ENCODE results near the gene SSTR4. TPM values are rescaled to one million over a fixed set of nuclear protein-coding genes. Genes with fewer than 3 reads are reported as not detected.
"Not testable (repeated sequence)": the region's sequence is repeated elsewhere in the genome, so short reads cannot be mapped to it uniquely, and the experiment has no call there.

The SSTR4 gene, protein sequence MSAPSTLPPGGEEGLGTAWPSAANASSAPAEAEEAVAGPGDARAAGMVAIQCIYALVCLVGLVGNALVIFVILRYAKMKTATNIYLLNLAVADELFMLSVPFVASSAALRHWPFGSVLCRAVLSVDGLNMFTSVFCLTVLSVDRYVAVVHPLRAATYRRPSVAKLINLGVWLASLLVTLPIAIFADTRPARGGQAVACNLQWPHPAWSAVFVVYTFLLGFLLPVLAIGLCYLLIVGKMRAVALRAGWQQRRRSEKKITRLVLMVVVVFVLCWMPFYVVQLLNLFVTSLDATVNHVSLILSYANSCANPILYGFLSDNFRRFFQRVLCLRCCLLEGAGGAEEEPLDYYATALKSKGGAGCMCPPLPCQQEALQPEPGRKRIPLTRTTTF
- not detected for polyA plus RNA-seq (2013, experiment 1 of 2)
- not detected for polyA plus RNA-seq (2013, experiment 2 of 2)

DNA sequence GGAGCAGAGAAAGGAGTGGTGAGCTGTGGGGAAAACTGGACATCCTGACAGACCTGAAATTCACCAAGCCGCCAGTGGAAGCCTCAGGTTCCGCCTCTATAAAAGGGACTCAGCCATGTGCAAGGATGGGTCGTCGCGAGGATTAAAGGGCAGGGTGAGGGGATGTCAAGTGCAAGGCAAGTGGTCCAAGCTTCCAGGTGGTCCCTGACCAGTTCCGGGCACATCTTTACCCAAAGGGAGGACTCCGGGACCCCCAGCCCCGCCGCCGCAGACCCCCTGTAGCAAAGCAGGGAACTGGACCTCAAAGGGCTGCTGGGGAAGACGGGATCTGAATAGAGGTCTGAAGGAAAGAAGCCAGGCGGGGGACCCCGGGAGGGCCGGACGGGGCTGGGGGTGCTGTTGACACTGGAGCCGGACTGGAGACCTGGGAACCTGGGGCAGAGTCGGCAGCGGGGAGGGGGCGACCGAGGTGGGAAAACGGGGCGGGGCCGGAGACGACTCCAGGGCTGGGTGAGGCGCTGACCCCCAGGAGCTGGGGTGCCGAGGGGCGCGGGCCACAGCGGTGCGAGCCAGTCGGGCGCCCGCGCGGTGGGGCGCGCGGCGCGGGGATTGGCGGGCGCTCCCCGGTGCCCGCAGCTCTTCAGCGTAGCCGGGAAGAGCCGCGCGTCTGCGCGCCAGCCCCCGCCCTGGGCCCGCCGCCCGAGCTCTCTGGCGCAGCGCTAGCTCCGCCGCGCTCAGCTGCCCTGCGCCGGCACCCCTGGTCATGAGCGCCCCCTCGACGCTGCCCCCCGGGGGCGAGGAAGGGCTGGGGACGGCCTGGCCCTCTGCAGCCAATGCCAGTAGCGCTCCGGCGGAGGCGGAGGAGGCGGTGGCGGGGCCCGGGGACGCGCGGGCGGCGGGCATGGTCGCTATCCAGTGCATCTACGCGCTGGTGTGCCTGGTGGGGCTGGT lies at the start of gene SSTR4:
Gene SSTR4 (plus strand): TSS at position 592 of the 951 bp plus-strand sequence. CDS start 172 bp downstream, at position 764.
- Histone ChIP-seq H3K18ac (ENCODE audit: low read depth in 1 of 2, low read length in 2 of 2) (no peak within 1 kb of the TSS), H3K79me1 (replicated peaks; ENCODE audit: low read length, poor library complexity, severe bottlenecking) (no peaks in the 10 kb centered on the region), H3K4me1 (ENCODE audit: control insufficient read depth, insufficient read depth, low read depth, low read length) (no peaks in the 10 kb centered on the region), H3K4me2 (ENCODE audit: low read length, poor library complexity, severe bottlenecking) (no peak within 1 kb of the TSS), H2BK15ac (ENCODE audit: low read depth, poor library complexity, severe bottlenecking) (peak within 1 kb of the TSS; percentile 33), H3K4me3 (ENCODE audit: insufficient read depth in 1 of 2, low read depth in 1 of 2, low read length in 2 of 2) (no peak within 1 kb of the TSS), H3K27me3 (ENCODE audit: control insufficient read depth in 1 of 2, insufficient read depth in 1 of 2, low read length in 2 of 2) (peaks cover 76 to 78% of the 10 kb centered on the region in 2 experiments), H3K14ac (ENCODE audit: low read length in 2 of 2) (no peak within 1 kb of the TSS), H3K23ac (ENCODE audit: low read length in 2 of 2) (no peak within 1 kb of the TSS), H4K8ac (ENCODE audit: low read length) (no peak within 1 kb of the TSS), H2BK12ac (ENCODE audit: low read length in 2 of 2) (no peak within 1 kb of the TSS), H3K4ac (ENCODE audit: low read depth in 1 of 2, low read length in 2 of 2) (no peak within 1 kb of the TSS), H2AK5ac (ENCODE audit: low read length, severe bottlenecking) (no peak within 1 kb of the TSS), H3K27ac (ENCODE audit: low read length, poor library complexity, severe bottlenecking) (no peak within 1 kb of the TSS), H2BK5ac (ENCODE audit: low read depth, low read length, poor library complexity, severe bottlenecking) (no peak within 1 kb of the TSS), H2BK120ac (ENCODE audit: low read depth, low read length) (no peak within 1 kb of the TSS), H2AFZ (ENCODE audit: low read depth, low read length) (no peak within 1 kb of the TSS), H3K9ac (ENCODE audit: low read length) (no peak within 1 kb of the TSS), H3K36me3 (ENCODE audit: control insufficient read depth in 1 of 2, insufficient read depth in 2 of 2, low read depth in 1 of 2, low read length in 2 of 2) (no peaks in the 10 kb centered on the region), H4K91ac (ENCODE audit: low read length) (no peak within 1 kb of the TSS), H3K9me3 (ENCODE audit: control insufficient read depth, low read length) (no peaks in the 10 kb centered on the region)
- no peak for DNase-seq
- WGBS = 21% methylated on average over 77 of the region's 83 CpGs

DNA sequence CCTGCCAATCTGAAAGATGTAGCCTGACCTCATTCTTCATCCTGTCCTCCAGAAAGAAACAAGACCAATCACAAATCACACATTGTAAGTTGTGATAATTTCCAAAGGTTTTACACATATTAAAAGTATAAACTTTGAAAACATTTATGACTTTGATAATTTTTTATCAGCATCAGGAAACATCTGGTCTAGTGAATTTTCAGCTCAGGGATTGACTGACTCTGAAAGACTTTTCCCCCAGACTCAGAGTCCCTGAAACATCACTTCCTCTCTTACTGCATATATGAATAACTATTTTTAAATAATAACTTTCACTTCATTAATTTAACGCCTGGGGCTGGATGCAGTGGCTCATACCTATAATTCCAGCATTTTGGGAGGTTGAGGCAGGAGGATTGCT lies 48.5 kb upstream of the SSTR4 start:
- Histone ChIP-seq H2BK5ac (ENCODE audit: low read depth, low read length, poor library complexity, severe bottlenecking) (no peak overlapping the region), H4K91ac (ENCODE audit: low read length) (no peak overlapping the region), H2AFZ (ENCODE audit: low read depth, low read length) (no peak overlapping the region), H2BK12ac (ENCODE audit: low read length in 2 of 2) (no peak overlapping the region), H3K18ac (ENCODE audit: low read depth in 1 of 2, low read length in 2 of 2) (no peak overlapping the region), H3K27me3 (ENCODE audit: control insufficient read depth in 1 of 2, insufficient read depth in 1 of 2, low read length in 2 of 2) (peaks cover 4 to 11% of the 10 kb centered on the region in 2 experiments), H2BK120ac (ENCODE audit: low read depth, low read length) (no peak overlapping the region), H3K14ac (ENCODE audit: low read length in 2 of 2) (no peak overlapping the region), H3K79me1 (replicated peaks; ENCODE audit: low read length, poor library complexity, severe bottlenecking) (no peaks in the 10 kb centered on the region), H3K9ac (ENCODE audit: low read length) (no peak overlapping the region), H3K9me3 (ENCODE audit: control insufficient read depth, low read length) (no peaks in the 10 kb centered on the region), H2BK15ac (ENCODE audit: low read depth, poor library complexity, severe bottlenecking) (no peak overlapping the region), H3K23ac (ENCODE audit: low read length in 2 of 2) (no peak overlapping the region), H3K36me3 (ENCODE audit: control insufficient read depth in 1 of 2, insufficient read depth in 2 of 2, low read depth in 1 of 2, low read length in 2 of 2) (no peaks in the 10 kb centered on the region), H3K4me2 (ENCODE audit: low read length, poor library complexity, severe bottlenecking) (no peak overlapping the region), H2AK5ac (ENCODE audit: low read length, severe bottlenecking) (no peak overlapping the region), H3K4ac (ENCODE audit: low read depth in 1 of 2, low read length in 2 of 2) (no peak overlapping the region), H3K27ac (ENCODE audit: low read length, poor library complexity, severe bottlenecking) (no peak overlapping the region), H3K4me3 (ENCODE audit: insufficient read depth in 1 of 2, low read depth in 1 of 2, low read length in 2 of 2) (no peak overlapping the region), H3K4me1 (ENCODE audit: control insufficient read depth, insufficient read depth, low read depth, low read length) (no peaks in the 10 kb centered on the region), H4K8ac (ENCODE audit: low read length) (no peak overlapping the region)
- 86% methylated on average over 1 of the region's 1 CpG for WGBS
- no peak for DNase-seq

DNA sequence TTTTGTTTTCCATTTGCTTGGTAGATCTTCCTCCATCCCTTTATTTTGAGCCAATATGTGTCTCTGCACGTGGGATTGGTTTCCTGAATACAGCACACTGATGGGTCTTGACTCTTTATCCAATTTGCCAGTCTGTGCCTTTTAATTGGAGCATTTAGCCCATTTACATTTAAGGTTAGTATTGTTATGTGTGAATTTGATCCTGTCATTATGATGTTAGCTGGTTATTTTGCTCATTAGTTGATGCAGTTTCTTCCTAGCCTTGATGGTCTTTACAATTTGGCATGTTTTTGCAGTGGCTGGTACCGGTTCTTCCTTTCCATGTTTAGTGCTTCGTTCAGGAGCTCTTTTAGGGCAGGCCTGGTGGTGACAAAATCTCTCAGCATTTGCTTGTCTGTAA lies 43.7 kb upstream of the SSTR4 start:
- not testable (repeated sequence) for H3K27me3 ChIP-seq (ENCODE audit: control insufficient read depth in 1 of 2, insufficient read depth in 1 of 2, low read length in 2 of 2); H3K4ac ChIP-seq (ENCODE audit: low read depth in 1 of 2, low read length in 2 of 2); H3K18ac ChIP-seq (ENCODE audit: low read depth in 1 of 2, low read length in 2 of 2); H3K4me2 ChIP-seq (ENCODE audit: low read length, poor library complexity, severe bottlenecking); H3K9me3 ChIP-seq (ENCODE audit: control insufficient read depth, low read length); H4K91ac ChIP-seq (ENCODE audit: low read length); H2BK15ac ChIP-seq (ENCODE audit: low read depth, poor library complexity, severe bottlenecking); H3K14ac ChIP-seq (ENCODE audit: low read length in 2 of 2); H2BK120ac ChIP-seq (ENCODE audit: low read depth, low read length); H2BK5ac ChIP-seq (ENCODE audit: low read depth, low read length, poor library complexity, severe bottlenecking); H4K8ac ChIP-seq (ENCODE audit: low read length); H3K36me3 ChIP-seq (ENCODE audit: control insufficient read depth in 1 of 2, insufficient read depth in 2 of 2, low read depth in 1 of 2, low read length in 2 of 2); H3K9ac ChIP-seq (ENCODE audit: low read length); H2BK12ac ChIP-seq (ENCODE audit: low read length in 2 of 2); H3K4me1 ChIP-seq (ENCODE audit: control insufficient read depth, insufficient read depth, low read depth, low read length); H3K79me1 ChIP-seq (replicated peaks; ENCODE audit: low read length, poor library complexity, severe bottlenecking); H2AK5ac ChIP-seq (ENCODE audit: low read length, severe bottlenecking); DNase-seq; H2AFZ ChIP-seq (ENCODE audit: low read depth, low read length); H3K4me3 ChIP-seq (ENCODE audit: insufficient read depth in 1 of 2, low read depth in 1 of 2, low read length in 2 of 2); H3K27ac ChIP-seq (ENCODE audit: low read length, poor library complexity, severe bottlenecking); H3K23ac ChIP-seq (ENCODE audit: low read length in 2 of 2)
- WGBS = 86% methylated on average over 2 of the region's 3 CpGs

DNA sequence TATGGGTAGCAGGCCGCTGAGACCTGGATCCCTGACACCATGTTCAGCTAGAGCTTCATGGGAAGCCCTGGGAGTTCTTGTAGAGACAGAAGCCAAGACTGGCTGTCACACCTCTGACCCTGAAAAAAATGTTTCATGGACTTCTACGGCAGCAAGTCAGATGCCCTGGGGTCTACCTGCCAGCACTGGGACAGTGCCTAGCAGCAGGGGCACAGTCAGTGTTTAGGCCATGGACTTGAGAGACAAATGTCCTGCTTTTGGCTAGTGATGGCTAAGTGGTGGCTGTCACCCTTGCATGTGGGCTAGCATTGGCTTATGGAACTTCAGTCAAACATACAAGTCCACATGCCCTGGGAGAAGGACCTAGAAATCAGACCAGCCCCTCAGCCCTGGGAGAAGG lies 41.3 kb upstream of the SSTR4 start:
- WGBS = 82% methylated on average over 2 of the region's 2 CpGs
- H3K9ac ChIP-seq (ENCODE audit: low read length) = no peak overlapping the region

More for the DNA sequence above, 41.3 kb upstream of the SSTR4 start:
- Histone ChIP-seq H3K4me1 (ENCODE audit: control insufficient read depth, insufficient read depth, low read depth, low read length) (no peaks in the 10 kb centered on the region), H3K27me3 (ENCODE audit: control insufficient read depth in 1 of 2, insufficient read depth in 1 of 2, low read length in 2 of 2) (peaks cover 0 to 3% of the 10 kb centered on the region in 2 experiments), H3K23ac (ENCODE audit: low read length in 2 of 2) (no peak overlapping the region), H3K4me2 (ENCODE audit: low read length, poor library complexity, severe bottlenecking) (no peak overlapping the region), H2BK12ac (ENCODE audit: low read length in 2 of 2) (no peak overlapping the region), H3K9me3 (ENCODE audit: control insufficient read depth, low read length) (no peaks in the 10 kb centered on the region), H2AFZ (ENCODE audit: low read depth, low read length) (no peak overlapping the region), H3K14ac (ENCODE audit: low read length in 2 of 2) (peak overlapping the region in 1 of 2 experiments; percentile 44), H2BK5ac (ENCODE audit: low read depth, low read length, poor library complexity, severe bottlenecking) (no peak overlapping the region), H2BK15ac (ENCODE audit: low read depth, poor library complexity, severe bottlenecking) (no peak overlapping the region), H3K4me3 (ENCODE audit: insufficient read depth in 1 of 2, low read depth in 1 of 2, low read length in 2 of 2) (no peak overlapping the region), H4K8ac (ENCODE audit: low read length) (no peak overlapping the region), H4K91ac (ENCODE audit: low read length) (no peak overlapping the region), H3K18ac (ENCODE audit: low read depth in 1 of 2, low read length in 2 of 2) (no peak overlapping the region), H3K4ac (ENCODE audit: low read depth in 1 of 2, low read length in 2 of 2) (no peak overlapping the region), H2BK120ac (ENCODE audit: low read depth, low read length) (no peak overlapping the region), H2AK5ac (ENCODE audit: low read length, severe bottlenecking) (no peak overlapping the region), H3K27ac (ENCODE audit: low read length, poor library complexity, severe bottlenecking) (no peak overlapping the region), H3K36me3 (ENCODE audit: control insufficient read depth in 1 of 2, insufficient read depth in 2 of 2, low read depth in 1 of 2, low read length in 2 of 2) (no peaks in the 10 kb centered on the region), H3K79me1 (replicated peaks; ENCODE audit: low read length, poor library complexity, severe bottlenecking) (no peaks in the 10 kb centered on the region)
- DNase-seq = no peak

Data from mesenchymal stem cell (in vitro differentiated cells and primary cell).